Activated CD8-positive, alpha-beta memory T cell treated with anti-CD3 and anti-CD28 coated beads, Interleukin-2, amount 50 U/mL, for 24 hours (primary cell): ENCODE data around the gene FES.
"Not testable (repeated sequence)": the region's sequence is repeated elsewhere in the genome, so short reads cannot be mapped to it uniquely, and the experiment has no call there.

ENCODE experiments used
- DNase-seq: peaks from one replicate; pipeline ENCODE4 v3.0.0-alpha.2; 2020; ENCODE audit errors: extremely low read depth

The FES gene

DNA sequence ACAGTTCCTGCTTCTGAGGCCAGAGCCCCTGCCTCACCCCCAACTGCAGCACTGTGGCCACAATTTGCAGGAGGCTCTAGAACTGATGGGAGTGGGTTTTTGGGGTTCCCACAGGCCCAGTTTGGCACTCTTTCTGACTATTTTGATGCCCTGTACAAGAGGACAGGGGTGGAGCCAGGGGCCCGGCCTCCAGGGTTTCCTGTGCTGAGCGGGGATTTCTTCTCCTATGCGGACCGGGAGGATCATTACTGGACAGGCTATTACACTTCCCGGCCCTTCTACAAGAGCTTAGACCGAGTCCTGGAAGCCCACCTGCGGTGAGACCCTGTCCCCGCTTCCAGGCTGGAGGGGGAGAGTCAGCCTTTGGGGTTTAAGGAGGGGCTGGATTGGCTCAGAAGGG is 25.7 kb downstream of the FES start:
- DNase-seq = no peak

DNA sequence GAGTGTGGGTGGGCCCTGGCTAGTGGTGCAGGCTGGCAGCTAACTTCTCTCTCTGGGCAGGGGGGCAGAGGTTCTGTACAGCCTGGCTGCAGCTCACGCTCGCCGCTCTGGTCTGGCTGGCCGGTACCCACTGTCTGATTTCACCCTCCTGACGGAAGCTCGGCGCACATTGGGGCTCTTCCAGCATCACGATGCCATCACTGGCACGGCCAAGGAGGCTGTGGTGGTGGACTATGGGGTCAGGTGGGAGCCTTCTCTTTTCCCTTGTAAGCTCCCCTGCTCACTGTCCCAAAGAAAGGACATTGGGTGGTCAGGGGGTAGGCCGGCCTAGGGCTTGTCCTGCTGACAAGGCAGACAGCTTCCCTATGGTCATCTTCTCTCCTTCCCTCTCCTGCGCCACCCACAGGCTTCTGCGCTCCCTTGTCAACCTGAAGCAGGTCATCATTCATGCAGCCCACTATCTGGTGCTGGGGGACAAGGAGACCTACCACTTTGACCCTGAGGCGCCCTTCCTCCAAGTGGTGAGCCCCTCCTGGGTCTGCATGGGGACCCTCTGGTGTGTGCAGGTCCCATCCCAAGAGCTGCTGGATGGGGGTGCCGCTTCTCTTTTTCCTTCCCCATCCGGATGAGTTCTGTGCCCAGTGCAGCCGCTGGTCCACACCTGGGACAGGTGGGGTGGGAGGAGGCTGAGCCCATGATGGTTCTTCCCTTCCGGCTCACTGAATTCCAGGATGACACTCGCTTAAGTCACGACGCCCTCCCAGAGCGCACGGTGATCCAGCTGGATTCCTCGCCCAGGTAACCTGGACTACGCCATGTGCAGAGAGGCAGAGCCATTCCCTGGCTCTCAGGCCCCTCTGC is 26.4 kb downstream of the FES start:
- no peak for DNase-seq

DNA sequence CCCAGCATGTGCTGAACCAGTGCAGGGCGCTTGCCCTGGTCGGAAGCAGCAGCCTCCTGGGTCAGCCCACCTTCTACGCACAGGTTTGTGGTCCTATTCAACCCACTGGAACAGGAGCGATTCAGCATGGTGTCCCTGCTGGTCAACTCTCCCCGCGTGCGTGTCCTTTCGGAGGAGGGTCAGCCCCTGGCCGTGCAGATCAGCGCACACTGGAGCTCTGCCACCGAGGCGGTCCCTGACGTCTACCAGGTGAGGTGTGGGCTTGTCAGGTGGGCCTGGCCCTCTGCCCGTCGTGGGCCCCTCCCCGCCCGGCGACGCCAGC is 27.0 kb downstream of the FES start:
- no peak for DNase-seq

DNA sequence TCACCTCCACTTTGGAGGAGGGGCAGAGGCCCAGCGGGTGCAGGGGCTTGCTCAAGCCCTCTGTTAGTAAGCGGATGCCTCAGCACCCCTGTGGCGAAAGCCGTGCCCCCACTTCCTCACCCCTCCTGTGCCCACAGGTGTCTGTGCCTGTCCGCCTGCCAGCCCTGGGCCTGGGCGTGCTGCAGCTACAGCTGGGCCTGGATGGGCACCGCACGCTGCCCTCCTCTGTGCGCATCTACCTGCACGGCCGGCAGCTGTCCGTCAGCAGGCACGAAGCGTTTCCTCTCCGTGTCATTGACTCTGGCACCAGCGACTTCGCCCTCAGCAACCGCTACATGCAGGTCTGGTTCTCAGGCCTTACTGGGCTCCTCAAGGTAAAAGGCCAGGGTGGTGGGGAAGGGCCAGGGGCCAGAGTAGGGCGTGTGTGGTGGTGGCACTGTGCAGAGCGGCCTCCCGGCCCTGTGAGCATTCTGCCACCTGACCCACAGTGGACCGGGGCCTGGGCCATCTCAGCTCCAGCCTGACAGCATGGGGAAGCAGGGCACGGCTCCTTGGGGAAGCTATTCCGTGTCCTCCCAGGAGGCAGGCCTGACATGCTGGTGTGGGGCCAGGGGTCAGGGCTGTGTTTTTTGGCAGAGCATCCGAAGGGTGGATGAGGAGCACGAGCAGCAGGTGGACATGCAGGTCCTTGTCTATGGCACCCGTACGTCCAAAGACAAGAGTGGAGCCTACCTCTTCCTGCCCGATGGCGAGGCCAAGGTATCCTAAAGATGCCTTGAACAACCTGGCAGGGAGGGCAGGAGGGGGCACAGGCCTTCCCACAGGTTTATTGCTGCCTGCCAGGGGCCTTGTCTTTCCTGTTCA is 27.8 kb downstream of the FES start:
- DNase-seq = no peak

DNA sequence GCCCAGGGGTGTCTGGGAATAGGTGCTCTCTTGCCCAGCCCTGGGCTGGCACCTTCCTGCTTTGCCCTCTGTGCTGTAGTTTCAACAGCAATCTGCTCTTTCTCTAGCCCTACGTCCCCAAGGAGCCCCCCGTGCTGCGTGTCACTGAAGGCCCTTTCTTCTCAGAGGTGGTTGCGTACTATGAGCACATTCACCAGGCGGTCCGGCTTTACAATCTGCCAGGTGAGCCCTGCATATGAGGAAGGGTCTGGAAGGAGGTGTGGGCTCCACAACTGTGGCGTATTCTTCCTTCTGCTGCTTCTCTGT is 28.4 kb downstream of the FES start:
- DNase-seq = no peak

DNA sequence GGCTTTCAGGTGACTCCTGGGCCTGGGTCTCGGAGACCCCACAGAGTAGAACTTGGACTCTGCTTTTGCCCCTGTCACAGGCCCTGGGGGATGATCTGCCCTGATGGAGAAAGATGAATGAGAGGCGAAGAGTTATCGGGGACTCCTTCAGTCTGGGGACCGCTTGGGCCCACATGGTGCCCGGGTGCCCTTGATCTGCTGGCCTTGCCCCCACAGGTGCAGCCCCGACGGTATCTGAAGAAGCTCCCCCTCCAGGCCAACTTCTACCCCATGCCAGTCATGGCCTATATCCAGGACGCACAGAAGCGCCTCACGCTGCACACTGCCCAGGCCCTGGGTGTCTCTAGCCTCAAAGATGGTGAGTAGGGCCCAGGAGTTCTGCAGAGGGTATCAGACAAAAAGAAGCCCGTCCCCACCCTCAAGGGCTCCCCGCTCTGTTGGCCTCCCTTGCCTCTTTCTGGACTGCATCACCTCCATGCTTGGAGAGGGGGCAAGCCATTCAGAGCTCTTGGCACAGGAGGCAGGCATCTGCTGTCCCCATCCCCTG is 29.2 kb downstream of the FES start:
- DNase-seq = no peak

DNA sequence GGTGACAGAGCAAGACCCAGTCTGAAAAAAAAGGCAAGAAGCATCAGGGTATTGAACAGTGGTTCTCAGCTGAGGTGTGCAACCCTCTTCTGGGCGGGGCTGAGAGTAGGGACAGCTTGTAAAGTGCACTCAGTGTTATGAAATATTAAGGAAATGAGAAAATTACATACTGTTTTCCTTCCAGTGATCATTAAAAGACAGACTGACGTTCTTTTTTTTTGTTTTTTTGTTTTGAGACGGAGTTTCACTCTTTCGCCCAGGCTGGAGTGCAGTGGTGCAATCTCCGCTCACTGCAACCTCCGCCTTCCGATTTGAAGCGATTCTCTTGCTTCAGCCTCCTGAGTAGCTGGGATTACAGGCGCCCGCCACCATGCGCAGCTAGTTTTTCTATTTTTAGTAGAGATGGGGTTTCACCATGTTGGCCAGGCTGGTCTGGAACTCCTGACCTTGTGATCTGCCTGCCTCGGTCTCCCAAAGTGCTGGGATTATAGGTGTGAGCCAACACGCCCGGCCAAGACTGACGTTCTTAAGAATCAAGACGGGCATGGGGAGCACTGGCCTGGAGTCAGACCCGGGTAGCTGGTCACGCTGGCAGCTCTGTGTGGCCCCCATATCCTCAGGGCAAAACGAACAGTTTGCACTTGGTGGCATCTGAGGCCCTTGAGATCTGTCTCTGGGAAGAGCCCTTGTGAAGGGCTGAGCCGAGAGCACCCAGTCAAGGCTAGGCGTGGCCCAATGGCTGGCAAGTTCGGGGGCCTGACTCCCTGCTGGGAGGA is 30.2 kb downstream of the FES start:
- DNase-seq = no peak

DNA sequence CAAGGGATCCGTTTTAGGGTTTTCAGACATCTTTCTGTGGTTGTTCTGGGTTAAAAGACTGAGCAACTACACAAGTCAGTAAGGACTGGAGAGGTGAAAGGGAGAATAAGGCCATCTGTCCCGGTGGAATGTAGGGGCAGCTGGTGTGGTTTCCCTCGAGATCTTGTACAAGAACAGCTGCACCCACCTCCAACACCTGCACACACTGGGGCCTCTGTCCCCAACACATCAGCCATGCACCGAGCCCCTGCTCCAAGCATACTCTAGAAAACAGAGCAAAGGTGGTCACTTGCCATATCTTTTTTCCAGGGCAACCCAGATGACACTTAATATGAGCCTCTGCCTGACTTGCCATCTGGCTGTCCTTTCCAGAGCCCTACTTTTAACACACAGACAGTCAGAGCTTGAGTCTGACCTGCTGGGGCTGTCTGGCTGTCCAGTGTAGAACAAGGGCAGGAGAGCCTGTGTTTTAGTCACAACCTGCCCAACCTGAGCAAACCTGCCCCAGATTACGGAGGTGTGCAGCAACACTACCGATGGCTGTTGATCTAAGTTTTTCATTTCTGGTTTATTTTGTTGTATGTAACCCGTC is 31.0 kb downstream of the FES start:
- DNase-seq = no peak

DNA sequence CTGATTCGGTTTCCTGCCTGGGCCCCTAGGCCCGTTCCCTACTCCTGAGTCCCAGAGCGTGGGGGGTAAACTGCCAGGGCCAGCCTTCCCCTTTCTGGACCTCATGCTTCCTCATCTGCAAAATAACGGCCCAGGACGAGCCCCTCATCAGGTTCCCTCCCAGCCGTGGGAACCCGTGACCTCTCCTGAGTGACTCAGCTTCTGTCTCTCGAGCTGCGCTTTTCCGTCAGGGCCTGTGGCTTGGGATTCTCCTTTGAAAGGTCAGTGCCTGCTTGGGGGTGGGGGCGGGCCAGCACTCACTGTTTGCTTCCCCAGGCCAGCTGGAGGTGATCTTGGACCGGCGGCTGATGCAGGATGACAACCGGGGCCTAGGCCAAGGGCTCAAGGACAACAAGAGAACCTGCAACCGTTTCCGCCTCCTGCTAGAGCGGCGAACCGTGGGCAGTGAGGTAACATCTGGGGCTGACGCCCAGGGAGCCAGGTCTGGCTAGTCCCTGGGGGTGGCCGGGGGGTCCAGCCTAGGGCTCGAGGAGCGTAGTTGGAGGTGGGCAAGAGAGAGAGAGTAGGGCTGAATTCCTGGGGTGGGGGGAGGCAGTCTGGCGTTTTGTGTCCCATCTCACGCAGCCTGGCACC is 31.6 kb downstream of the FES start:
- no peak for DNase-seq

DNA sequence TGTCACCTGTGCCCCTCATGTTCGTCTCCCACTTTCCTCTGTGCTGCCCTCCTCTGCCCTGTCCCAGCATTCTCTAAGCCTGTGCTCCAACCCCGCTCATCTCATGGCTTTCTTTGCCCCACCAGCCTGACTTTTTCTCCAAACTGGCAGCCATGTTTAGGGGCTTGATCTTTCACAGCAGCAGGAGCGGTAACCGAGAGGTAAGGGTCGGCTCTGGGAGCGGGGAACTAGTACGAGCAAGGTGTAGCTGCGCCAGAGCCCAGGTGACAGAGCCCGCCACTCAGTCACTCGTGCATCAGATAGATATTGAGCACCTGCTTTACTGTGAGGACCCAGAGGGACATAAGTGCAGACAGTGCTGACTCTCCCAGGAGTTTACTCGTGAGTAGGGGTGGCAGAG is 32.2 kb downstream of the FES start:
- no peak for DNase-seq

DNA sequence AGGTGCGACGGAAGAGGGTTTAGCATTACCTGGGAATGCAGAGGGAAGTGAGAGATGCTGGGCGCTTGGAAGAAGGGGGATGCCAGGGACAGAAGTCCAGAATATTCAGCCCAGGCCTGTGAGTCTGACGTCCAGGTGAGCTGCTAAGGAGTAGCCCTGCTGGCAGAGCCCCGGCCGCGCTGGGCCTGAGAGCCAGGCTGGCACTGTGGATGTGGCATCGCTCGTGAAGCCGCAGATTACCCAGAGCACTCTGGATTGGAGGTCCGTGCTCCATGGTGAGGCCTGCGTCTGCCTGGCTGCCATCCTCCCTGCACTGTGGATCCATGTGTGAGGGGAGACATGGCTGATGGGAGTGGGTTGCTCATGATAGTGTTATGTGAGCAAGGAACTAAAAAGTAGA is 33.3 kb downstream of the FES start:
- no peak for DNase-seq

DNA sequence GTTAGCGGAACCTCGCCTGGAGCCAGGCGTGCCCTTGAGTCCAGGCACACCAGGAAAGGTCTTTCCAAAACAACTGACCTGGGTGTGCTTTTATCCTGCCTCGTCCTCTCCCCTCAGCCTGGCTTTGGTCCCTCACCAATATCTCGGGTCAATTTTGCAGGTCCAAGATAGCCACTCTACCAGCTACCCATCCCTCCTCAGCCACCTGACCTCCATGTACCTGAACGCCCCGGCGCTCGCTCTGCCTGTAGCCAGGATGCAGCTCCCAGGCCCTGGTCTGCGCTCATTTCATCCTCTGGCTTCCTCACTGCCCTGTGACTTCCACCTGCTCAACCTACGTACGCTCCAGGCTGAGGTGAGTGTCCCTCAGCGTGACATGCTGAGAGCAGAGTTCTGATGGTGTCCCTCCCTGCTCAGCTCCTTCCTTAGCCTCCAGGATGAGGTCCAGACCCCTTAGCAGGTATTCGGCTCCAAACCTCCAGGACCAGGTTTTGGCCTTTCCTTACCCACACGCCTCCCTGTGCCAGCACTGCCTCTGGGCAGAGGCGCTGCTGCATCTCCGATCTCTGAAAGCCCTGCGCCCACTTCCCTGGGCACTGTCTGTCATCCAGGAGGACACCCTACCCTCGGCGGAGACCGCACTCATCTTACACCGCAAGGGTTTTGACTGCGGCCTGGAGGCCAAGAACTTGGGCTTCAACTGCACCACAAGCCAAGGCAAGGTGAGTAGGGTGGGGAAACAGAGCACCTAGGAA is 33.9 kb downstream of the FES start:
- no peak for DNase-seq

DNA sequence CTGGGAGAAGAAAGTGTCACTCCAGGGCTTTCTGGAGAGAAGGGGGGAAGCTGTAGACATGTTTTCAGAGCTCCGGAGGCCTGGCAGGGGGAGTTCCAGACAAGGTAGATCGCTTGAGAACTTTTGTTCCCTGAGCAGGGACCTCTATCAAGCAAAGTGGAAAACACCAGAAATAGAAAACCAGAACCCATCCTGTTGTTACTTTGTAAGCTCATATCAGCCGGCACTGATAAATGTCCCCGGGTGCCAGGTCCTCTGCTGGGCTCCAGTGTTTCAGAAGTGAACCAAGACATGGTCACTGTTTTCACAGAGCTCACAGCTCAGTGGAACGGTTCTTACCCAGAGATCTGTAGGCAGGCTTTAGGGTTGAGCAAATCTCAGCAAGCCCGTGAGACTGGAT is 34.5 kb downstream of the FES start:
- no peak for DNase-seq

DNA sequence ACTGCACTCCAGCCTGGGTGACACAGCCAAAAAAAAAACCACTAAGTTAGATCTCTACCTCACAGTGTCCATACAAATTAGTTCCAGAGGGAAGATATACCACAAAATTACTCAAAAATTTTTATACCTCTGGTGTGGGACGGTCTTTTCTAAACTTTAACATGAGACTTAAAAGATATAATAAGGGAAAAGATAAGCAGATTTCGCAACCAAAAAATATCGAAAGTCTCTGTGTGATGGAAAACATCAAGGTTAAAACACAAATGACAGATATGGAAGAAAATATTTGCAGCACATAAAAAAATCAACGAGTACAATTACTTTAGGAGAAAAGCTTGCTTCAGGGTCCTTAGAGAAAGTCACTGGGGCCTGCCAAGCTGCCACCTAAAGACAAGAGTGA is 37.6 kb downstream of the FES start:
- no peak for DNase-seq

DNA sequence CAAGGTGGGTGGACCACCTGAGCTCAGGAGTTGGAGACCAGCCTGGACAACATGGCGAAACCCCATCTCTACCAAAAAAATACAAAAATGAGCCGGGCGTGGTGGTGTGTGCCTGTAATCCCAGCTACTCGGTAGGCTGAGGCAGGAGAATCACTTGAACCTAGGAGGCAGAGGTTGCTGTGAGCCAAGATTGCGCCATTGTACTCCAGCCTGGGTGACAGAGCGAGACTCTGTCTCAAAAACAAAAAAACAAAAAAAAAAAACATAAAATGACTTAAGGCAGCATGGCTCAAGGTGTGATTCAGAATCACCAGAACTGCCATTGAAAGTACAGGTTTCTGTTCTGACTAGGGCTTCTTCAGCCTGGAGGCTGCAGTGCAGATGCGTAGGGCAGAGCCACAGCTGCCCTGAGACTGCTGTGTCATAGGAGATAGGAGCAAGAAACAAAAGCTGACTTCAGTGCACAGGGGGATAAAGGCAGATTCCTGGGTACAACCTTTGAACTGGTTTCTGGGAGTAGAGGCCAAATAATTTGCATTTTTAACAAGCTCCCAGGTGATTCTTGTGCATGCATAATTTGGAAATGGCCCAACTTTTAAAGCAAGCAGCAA is 38.5 kb downstream of the FES start:
- not testable (repeated sequence) for DNase-seq

DNA sequence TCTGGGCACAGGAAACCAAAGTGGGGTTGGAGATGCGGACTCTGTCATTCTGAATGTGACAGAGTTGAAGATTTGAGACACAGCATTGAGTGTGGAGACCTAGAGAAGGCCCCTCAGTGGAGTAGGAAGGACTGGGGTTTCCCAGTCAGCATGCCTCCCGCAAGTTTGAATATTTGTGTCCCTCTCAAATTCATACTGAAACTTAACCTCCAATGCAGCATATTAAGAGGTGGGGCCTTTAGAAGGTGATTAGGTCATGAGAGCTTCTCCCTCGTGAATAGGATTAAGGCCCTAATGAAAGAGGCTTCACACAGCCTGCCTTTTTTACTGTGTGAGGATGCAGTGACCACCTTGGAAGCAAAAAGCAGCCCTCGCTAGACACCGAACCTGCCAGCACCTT is 40.1 kb downstream of the FES start:
- no peak for DNase-seq

DNA sequence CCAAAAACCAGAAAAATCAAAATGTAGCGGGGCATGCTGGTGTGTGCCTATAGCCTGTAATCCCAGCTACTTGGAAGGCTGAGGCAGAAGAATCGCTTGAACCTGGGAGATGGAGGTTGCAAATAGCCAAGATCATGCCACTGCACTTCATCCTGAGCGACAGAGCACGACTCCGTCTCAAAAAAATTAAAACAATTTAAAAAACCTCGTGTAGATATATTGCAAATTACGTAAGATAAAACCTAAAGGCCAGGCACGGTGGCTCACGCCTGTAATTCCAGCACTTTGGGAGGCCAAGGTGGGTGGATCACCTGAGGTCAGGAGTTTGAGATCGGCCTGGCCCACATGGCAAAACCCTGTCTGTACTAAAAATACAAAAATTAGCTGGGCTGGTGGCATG is 42.5 kb downstream of the FES start:
- DNase-seq = not testable (repeated sequence)

DNA sequence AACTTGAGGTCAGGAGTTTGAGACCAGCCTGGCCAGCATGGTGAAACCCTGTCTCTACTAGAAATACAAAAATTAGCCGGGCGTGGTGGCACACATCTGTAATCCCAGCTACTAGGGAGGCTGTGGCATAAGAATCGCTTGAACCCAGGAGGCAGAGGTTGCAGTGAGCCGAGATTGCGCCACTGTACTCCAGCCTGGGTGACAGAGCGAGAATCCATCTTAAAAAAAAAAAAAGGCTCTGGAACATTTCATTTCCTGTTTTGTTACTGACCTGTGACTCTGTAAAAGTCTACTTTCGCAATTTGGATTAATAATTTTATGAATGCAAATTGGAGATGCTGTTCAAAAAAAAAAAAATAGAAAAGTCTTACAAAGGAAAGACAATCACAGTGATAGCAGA is 43.8 kb downstream of the FES start:
- not testable (repeated sequence) for DNase-seq

DNA sequence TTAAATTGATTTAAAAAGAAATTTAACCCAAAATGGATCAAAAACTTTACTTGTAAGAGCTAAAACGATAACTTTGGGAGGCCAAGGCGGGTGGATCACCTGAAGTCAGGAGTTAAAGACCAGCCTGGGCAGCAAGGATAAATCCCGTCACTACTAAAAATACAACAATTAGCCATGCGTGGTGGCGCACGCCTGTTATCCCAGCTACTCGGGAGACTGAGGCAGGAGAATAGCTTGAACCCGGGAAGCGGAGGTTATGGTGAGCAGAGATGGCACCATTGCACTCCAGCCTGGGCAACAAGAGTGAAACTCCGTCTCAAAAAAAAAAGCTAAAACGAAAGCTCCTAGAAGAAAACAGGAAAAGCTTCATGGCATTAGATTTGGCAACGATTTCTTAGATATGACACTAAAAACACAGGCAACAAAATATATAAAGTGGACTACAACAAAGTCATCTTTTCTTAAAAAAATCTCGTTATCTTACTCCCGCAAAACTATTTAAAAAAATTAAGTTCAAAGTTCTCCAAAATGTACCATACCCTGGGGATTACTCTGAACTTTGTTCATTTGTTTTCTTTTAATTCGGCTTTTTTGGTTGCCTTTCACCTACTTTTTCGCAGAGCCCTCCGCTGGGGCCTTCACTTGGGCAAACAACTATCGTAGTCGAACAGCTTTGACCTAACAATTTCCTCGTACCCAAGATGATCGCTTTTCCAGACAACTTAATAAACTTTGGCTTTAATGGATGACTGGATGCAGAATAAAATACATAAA is 45.1 kb downstream of the FES start:
- no peak for DNase-seq
